ENCODE results near the gene ULK3.

Gene ULK3

GRCh38 chr15:74800559-74801094, 42.3 kb downstream of the ULK3 start:
- ATAC-seq (ENCODE audit: insufficient read depth, low read depth) (no peak), DNase-seq (no peak)
- peaks cover 21% of the 10 kb centered on the region for H3K79me2 ChIP-seq (ENCODE audit: insufficient read depth, low read length)
- no peak overlapping the region for H3K27ac ChIP-seq (ENCODE audit: low read length)
- H3K4me3 ChIP-seq (ENCODE audit: low read depth in 1 of 2, low read length in 2 of 2), result no peak overlapping the region
- H3K27me3 ChIP-seq (ENCODE audit: insufficient read depth, low read length, poor library complexity), result no peaks in the 10 kb centered on the region
- no peak overlapping the region for H3K4me2 ChIP-seq (ENCODE audit: insufficient read depth, low read length)
- H3K4me1 ChIP-seq (ENCODE audit: insufficient read depth, low read length), result no peaks in the 10 kb centered on the region
- H4K20me1 ChIP-seq (ENCODE audit: insufficient read depth, low read length), result peaks cover 40% of the 10 kb centered on the region
- no peak overlapping the region for H2AFZ ChIP-seq (ENCODE audit: low read depth, low read length)
- no peaks in the 10 kb centered on the region for H3K9me3 ChIP-seq (ENCODE audit: insufficient read depth, low read length, severe bottlenecking)
- peaks cover 67% of the 10 kb centered on the region for H3K36me3 ChIP-seq (ENCODE audit: insufficient read depth, low read length)
- TF ChIP-seq CTCF (IDR thresholded peaks at IDR 0.05; ENCODE audit: borderline replicate concordance, extremely low read depth, low read length, poor library complexity, severe bottlenecking) (no peak), EZH2 (IDR thresholded peaks at IDR 0.05; ENCODE audit: borderline replicate concordance, low read depth, low read length, severe bottlenecking) (no peak)
- H3K9ac ChIP-seq (ENCODE audit: low read depth, low read length), result no peak overlapping the region

GRCh38 chr15:74799856-74800558, 42.9 kb downstream of the ULK3 start:
- Histone ChIP-seq H3K79me2 (ENCODE audit: insufficient read depth, low read length) (peaks cover 26% of the 10 kb centered on the region), H4K20me1 (ENCODE audit: insufficient read depth, low read length) (peaks cover 44% of the 10 kb centered on the region), H3K27me3 (ENCODE audit: insufficient read depth, low read length, poor library complexity) (no peaks in the 10 kb centered on the region), H3K27ac (ENCODE audit: low read length) (no peak overlapping the region), H3K4me3 (ENCODE audit: low read depth in 1 of 2, low read length in 2 of 2) (no peak overlapping the region), H3K9me3 (ENCODE audit: insufficient read depth, low read length, severe bottlenecking) (no peaks in the 10 kb centered on the region), H3K36me3 (ENCODE audit: insufficient read depth, low read length) (peaks cover 68% of the 10 kb centered on the region), H2AFZ (ENCODE audit: low read depth, low read length) (no peak overlapping the region), H3K4me1 (ENCODE audit: insufficient read depth, low read length) (no peaks in the 10 kb centered on the region), H3K4me2 (ENCODE audit: insufficient read depth, low read length) (no peak overlapping the region), H3K9ac (ENCODE audit: low read depth, low read length) (no peak overlapping the region)
- peak; percentile 92 for ATAC-seq (ENCODE audit: insufficient read depth, low read depth)
- TF ChIP-seq EZH2 (IDR thresholded peaks at IDR 0.05; ENCODE audit: borderline replicate concordance, low read depth, low read length, severe bottlenecking) (no peak), CTCF (IDR thresholded peaks at IDR 0.05; ENCODE audit: borderline replicate concordance, extremely low read depth, low read length, poor library complexity, severe bottlenecking) (peak; percentile 94)
- DNase-seq, result peak; percentile 73

GRCh38 chr15:74799255-74799855, 43.6 kb downstream of the ULK3 start:
- H3K4me1 ChIP-seq (ENCODE audit: insufficient read depth, low read length), result no peaks in the 10 kb centered on the region
- TF ChIP-seq CTCF (IDR thresholded peaks at IDR 0.05; ENCODE audit: borderline replicate concordance, extremely low read depth, low read length, poor library complexity, severe bottlenecking), result no peak
- TF ChIP-seq EZH2 (IDR thresholded peaks at IDR 0.05; ENCODE audit: borderline replicate concordance, low read depth, low read length, severe bottlenecking), result no peak
- H3K4me3 ChIP-seq (ENCODE audit: low read depth in 1 of 2, low read length in 2 of 2), result no peak overlapping the region
- no peak overlapping the region for H3K27ac ChIP-seq (ENCODE audit: low read length)
- peaks cover 33% of the 10 kb centered on the region for H3K79me2 ChIP-seq (ENCODE audit: insufficient read depth, low read length)
- DNase-seq, result no peak
- H3K4me2 ChIP-seq (ENCODE audit: insufficient read depth, low read length), result no peak overlapping the region
- H3K36me3 ChIP-seq (ENCODE audit: insufficient read depth, low read length), result peaks cover 73% of the 10 kb centered on the region
- H3K9me3 ChIP-seq (ENCODE audit: insufficient read depth, low read length, severe bottlenecking), result no peaks in the 10 kb centered on the region
- no peak overlapping the region for H3K9ac ChIP-seq (ENCODE audit: low read depth, low read length)
- no peak overlapping the region for H2AFZ ChIP-seq (ENCODE audit: low read depth, low read length)
- peaks cover 51% of the 10 kb centered on the region for H4K20me1 ChIP-seq (ENCODE audit: insufficient read depth, low read length)
- H3K27me3 ChIP-seq (ENCODE audit: insufficient read depth, low read length, poor library complexity), result no peaks in the 10 kb centered on the region
- ATAC-seq (ENCODE audit: insufficient read depth, low read depth), result peak; percentile 9; the same call in 1 of the 3 replicates
